A549 (cell line): Measurements from ENCODE around the gene SLC6A6. TPM values are rescaled to one million over a fixed set of nuclear protein-coding genes. Genes with fewer than 3 reads are reported as not detected.

Experiments
- ATAC-seq, 2 experiments: fragments of 200-7000 bp in 1 of 2; fragments of >200 bp in 1 of 2; cut with Nextera tagmentation in 1 of 2; cut with Tn5 transposase in 1 of 2; 3 replicates each; pipeline versions ENCODE4 v1.8.0 to v1.9.1; 2018 to 2020; ENCODE audit warnings: mild to moderate bottlenecking in 1 of 2, moderate library complexity in 1 of 2
- CTCF ChIA-PET: fragments of 300-600 bp; sonication (Branson Sonifier 250); formaldehyde crosslinking; extraction: SDS; loops from one replicate; lab custom pipeline; 2021; ENCODE audit warnings: antibody characterized with exemption, inconsistent platforms; lab: Yijun Ruan, JAX
- POLR2A ChIA-PET: fragments of 350-600 bp; formaldehyde crosslinking; extraction: SDS; loops from one replicate; lab custom pipeline; 2021; ENCODE audit warnings: antibody characterized with exemption, inconsistent platforms; lab: Yijun Ruan, JAX
- DNase-seq, 2 experiments: peaks; one replicate each; pipeline versions ENCODE4 v3.0.0 to v3.0.0-alpha.2; 2011 to 2016; ENCODE audit warnings: low read depth in 1 of 2, low spot score in 1 of 2
- FAIRE-seq: peaks from 2 replicates; lab custom pipeline; 2011; peaks lifted over from hg19 to GRCh38; lab: Jason Lieb, UNC
- H3K27ac ChIP-seq, 2 experiments: fragments of >200 bp; sonication (Bioruptor Twin); formaldehyde crosslinking; 3 replicates each; pipeline ENCODE4 v1.5.1; 2016 to 2017
- H3K4me1 ChIP-seq: fragments of >200 bp; sonication (Bioruptor Twin); formaldehyde crosslinking; 3 replicates; pipeline ENCODE4 v1.6.1; 2016
- H3K4me2 ChIP-seq: fragments of >200 bp; sonication (Bioruptor Twin); formaldehyde crosslinking; 3 replicates; pipeline ENCODE4 v1.6.1; 2016
- H3K4me3 ChIP-seq: fragments of >200 bp; sonication (Bioruptor Twin); formaldehyde crosslinking; 3 replicates; pipeline ENCODE4 v1.5.1; 2016
- H3K9me3 ChIP-seq: fragments of >200 bp; sonication (Bioruptor Twin); formaldehyde crosslinking; 3 replicates; pipeline ENCODE4 v1.6.1; 2016
- CBX8 ChIP-seq: fragments of 200-600 bp; sonication (generic); IDR thresholded peaks from 2 replicates; pipeline ENCODE4 v1.6.1; 2016
- CHD2 ChIP-seq: fragments of 150-350 bp; IDR thresholded peaks from 2 replicates; pipeline ENCODE4 v1.6.1; 2014; ENCODE audit warnings: low read length; ENCODE audit not compliant: partially characterized antibody
- CHD4 ChIP-seq: fragments of 200-600 bp; sonication (generic); IDR thresholded peaks from 2 replicates; pipeline ENCODE4 v1.6.1; 2016; ENCODE audit warnings: antibody characterized with exemption, mild to moderate bottlenecking, borderline replicate concordance
- EHF ChIP-seq: fragments of 250-450 bp; sonication (Bioruptor Pico); IDR thresholded peaks from 2 replicates; pipeline ENCODE4 v1.5.0; 2020; ENCODE audit warnings: mild to moderate bottlenecking
- JUNB ChIP-seq: fragments of >200 bp; sonication (Bioruptor Twin); formaldehyde crosslinking; IDR thresholded peaks from 2 replicates; pipeline ENCODE4 v1.6.1; 2016
- KDM1A ChIP-seq: fragments of 200-600 bp; sonication (generic); IDR thresholded peaks from 2 replicates; pipeline ENCODE4 v1.6.1; 2016; ENCODE audit warnings: low read depth, mild to moderate bottlenecking
- MYC ChIP-seq: IDR thresholded peaks from 2 replicates; pipeline ENCODE4 v1.6.1; 2012; ENCODE audit warnings: mild to moderate bottlenecking, inconsistent platforms, low read length, improper control_type of control experiment, borderline replicate concordance
- NFE2L2 ChIP-seq: fragments of 150-350 bp; conservative IDR thresholded peaks from 2 replicates; pipeline ENCODE4 v1.6.1; 2014; ENCODE audit warnings: low read length
- NPAS2 ChIP-seq: fragments of 250-450 bp; sonication (Bioruptor Pico); IDR thresholded peaks from 2 replicates; pipeline ENCODE4 v1.8.0; 2022; ENCODE audit warnings: mild to moderate bottlenecking, moderate library complexity, borderline replicate concordance
- NR3C1 ChIP-seq: fragments of >200 bp; sonication (Bioruptor Twin); formaldehyde crosslinking; IDR thresholded peaks from 3 replicates; pipeline ENCODE4 v1.6.1; 2017
- PHF8 ChIP-seq: fragments of 200-600 bp; sonication (generic); IDR thresholded peaks from 2 replicates; pipeline ENCODE4 v1.6.1; 2016; ENCODE audit warnings: low read depth, mild to moderate bottlenecking, antibody characterized with exemption, moderate library complexity, borderline replicate concordance
- RAD21 ChIP-seq, 2 experiments: fragments of >200 bp in 1 of 2; sonication (Bioruptor Twin) in 1 of 2; formaldehyde crosslinking in 1 of 2; IDR thresholded peaks in 1 of 2; conservative IDR thresholded peaks in 1 of 2; 2 replicates in 1 of 2; 3 replicates in 1 of 2; pipeline ENCODE4 v1.6.1; 2012 to 2018; ENCODE audit warnings: inconsistent platforms in 1 of 2
- RCOR1 ChIP-seq: fragments of 150-350 bp; IDR thresholded peaks from 2 replicates; pipeline ENCODE4 v1.6.1; 2014; ENCODE audit warnings: antibody characterized with exemption, low read length, low read depth
- TFCP2L1 ChIP-seq: fragments of 250-450 bp; sonication (Bioruptor Pico); IDR thresholded peaks from 2 replicates; pipeline ENCODE4 v1.5.0; 2021; ENCODE audit warnings: mild to moderate bottlenecking
- ZC3H11A ChIP-seq: fragments of 450-650 bp; IDR thresholded peaks from 2 replicates; pipeline ENCODE4 v1.6.1; 2014; ENCODE audit warnings: antibody characterized with exemption, mild to moderate bottlenecking
- WGBS: methylation state at CpG from one replicate; pipeline ENCODE4 v1.1.6; 2017; ENCODE audit errors: missing lambda C conversion rate; 5-methylcytosine and 5-hydroxymethylcytosine counted together
- polyA plus RNA-seq, 4 experiments: library from polyadenylated mRNA; depleted of rRNA in 3 of 4; stranded (reverse); fragments of >200 nt; fragmentation: RNase III in 1 of 4; extraction: RNeasy Plus Mini Kit Qiagen cat#74134 plus additional on column Dnase treatment in 1 of 4; gene quantifications; 2 replicates in 3 of 4; 3 replicates in 1 of 4; pipeline ENCODE4 v1.2.3, GENCODE V29; 2011 to 2017
- TF ChIP-seq, protein P1 (sequence below): fragments of >200 bp; sonication (Bioruptor Twin); formaldehyde crosslinking; IDR thresholded peaks from 3 replicates; pipeline ENCODE4 v1.6.1; 2016
- TF ChIP-seq, protein P2 (sequence below): fragments of >200 bp; sonication (Bioruptor Twin); formaldehyde crosslinking; IDR thresholded peaks from 3 replicates; pipeline ENCODE4 v1.5.1; 2016

Gene SLC6A6
- polyA plus RNA-seq, 2 of the 4 experiments (the other 2 are of a cell fraction), result 73.3 to 73.8 TPM

DNA sequence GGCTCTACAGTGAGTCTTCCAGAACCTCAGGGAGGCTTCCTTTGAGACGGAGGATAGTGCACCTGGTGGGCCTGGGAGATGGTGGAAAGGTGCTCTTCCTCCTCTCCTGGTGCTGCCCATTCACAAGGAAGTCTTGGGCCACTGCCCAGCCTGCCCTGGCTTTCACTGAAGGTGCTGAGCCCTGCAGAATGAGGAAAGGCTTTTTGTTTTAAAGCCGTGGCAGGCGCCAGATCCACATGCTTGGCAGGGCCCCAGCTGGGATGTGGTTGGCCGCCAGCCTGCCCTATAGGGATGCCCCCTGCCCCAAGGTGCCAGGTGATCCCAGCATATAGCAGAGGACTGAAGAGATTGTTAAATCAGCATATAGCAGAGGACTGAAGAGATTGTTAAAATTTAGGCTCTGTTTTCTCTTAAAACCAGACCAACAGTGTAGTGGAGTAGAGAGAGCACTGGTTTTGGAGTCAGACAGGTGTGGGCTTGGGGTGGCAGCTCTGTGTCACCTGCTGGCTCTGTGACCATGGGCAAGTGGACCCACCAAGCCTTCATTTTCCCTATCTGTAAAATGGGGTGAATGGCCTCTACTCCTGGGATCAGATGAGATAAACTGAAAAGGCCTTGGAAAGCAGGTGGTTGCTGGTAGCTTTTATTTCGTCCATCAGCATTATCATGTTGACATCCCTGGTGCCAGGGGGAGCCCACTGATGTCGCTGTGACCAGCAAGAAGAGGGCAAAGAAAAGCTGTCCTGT, 53.3 kb downstream of the SLC6A6 start:
- H3K27ac ChIP-seq, result peak overlapping the region in 1 of 2 experiments; percentile 29; a peak in 3 of 6 replicates
- FAIRE-seq, result no peak
- WGBS, result 97% methylated on average over 6 of the region's 6 CpGs
- POLR2A ChIA-PET, result no interaction called here
- H3K4me2 ChIP-seq, result no peak overlapping the region
- no peak overlapping the region for H3K4me3 ChIP-seq
- TF ChIP-seq JUNB, result no peak
- TF ChIP-seq, all 56 proteins: peak for 0
- CTCF ChIA-PET, result interaction anchor here (0.9 to 5.1 kb wide), 6 partner anchors 12 to 252 kb away, joined by 3 to 36 read pairs (median 6); no protein-coding TSS in a partner anchor
- DNase-seq, result no peak
- H3K9me3 ChIP-seq, result 0 out of 3 replicates have a peak, but pooled peaks cover 4% of the 10 kb centered on the region
- no peak for ATAC-seq
- peaks cover 87% of the 10 kb centered on the region for H3K4me1 ChIP-seq

DNA sequence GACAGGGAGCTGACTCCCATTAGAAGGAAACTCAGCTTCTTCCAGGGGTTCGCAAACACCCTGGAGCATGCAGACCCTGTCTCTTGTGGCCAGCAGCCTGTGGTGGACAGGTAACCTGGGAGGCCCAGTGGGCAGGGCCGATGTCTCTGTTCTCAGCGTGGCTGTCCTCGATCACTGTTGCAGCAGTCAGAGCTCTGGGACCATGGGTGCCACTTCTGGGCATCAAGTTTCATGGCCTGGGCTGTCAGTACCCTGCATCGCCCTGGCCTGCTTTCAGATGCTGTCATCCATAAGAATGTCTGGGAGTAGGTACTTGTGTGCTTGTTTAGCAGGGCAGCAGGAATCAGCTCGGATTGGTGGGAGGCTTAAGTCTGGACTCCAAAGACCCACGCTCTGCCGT, 54.4 kb downstream of the SLC6A6 start:
- DNase-seq (no peak), ATAC-seq (no peak), FAIRE-seq (no peak)
- no peak overlapping the region for H3K4me2 ChIP-seq
- H3K9me3 ChIP-seq, result 0 out of 3 replicates have a peak, but pooled peaks cover 2% of the 10 kb centered on the region
- H3K4me3 ChIP-seq, result no peak overlapping the region
- H3K4me1 ChIP-seq, result peaks cover 86% of the 10 kb centered on the region
- POLR2A ChIA-PET, result no interaction called here
- 83% methylated on average over 6 of the region's 8 CpGs for WGBS
- TF ChIP-seq PHF8 (no peak), NPAS2 (CRISPR knock-in tag) (no peak), RAD21 (conservative IDR thresholded peaks at IDR 0.05 in 1 of 2, IDR thresholded peaks at IDR 0.05 in 1 of 2) (no peak), CBX8 (no peak), EHF (CRISPR knock-in tag) (no peak), ZC3H11A (no peak), NR3C1 (no peak), JUNB (no peak), NFE2L2 (no peak), TFCP2L1 (CRISPR knock-in tag) (no peak)
- TF ChIP-seq, protein P1, sequence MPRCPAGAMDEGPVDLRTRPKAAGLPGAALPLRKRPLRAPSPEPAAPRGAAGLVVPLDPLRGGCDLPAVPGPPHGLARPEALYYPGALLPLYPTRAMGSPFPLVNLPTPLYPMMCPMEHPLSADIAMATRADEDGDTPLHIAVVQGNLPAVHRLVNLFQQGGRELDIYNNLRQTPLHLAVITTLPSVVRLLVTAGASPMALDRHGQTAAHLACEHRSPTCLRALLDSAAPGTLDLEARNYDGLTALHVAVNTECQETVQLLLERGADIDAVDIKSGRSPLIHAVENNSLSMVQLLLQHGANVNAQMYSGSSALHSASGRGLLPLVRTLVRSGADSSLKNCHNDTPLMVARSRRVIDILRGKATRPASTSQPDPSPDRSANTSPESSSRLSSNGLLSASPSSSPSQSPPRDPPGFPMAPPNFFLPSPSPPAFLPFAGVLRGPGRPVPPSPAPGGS, result no peak
- TF ChIP-seq, protein P2, sequence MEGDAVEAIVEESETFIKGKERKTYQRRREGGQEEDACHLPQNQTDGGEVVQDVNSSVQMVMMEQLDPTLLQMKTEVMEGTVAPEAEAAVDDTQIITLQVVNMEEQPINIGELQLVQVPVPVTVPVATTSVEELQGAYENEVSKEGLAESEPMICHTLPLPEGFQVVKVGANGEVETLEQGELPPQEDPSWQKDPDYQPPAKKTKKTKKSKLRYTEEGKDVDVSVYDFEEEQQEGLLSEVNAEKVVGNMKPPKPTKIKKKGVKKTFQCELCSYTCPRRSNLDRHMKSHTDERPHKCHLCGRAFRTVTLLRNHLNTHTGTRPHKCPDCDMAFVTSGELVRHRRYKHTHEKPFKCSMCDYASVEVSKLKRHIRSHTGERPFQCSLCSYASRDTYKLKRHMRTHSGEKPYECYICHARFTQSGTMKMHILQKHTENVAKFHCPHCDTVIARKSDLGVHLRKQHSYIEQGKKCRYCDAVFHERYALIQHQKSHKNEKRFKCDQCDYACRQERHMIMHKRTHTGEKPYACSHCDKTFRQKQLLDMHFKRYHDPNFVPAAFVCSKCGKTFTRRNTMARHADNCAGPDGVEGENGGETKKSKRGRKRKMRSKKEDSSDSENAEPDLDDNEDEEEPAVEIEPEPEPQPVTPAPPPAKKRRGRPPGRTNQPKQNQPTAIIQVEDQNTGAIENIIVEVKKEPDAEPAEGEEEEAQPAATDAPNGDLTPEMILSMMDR, result no peak
- H3K27ac ChIP-seq, result peak overlapping the region in 1 of 2 experiments; percentile 66; a peak in 3 of 6 replicates
- CTCF ChIA-PET, result interaction anchor here (1.3 to 5.1 kb wide), 5 partner anchors 11 to 253 kb away, joined by 4 to 36 read pairs (median 8); partner anchors contain the start of gene SLC6A6

DNA sequence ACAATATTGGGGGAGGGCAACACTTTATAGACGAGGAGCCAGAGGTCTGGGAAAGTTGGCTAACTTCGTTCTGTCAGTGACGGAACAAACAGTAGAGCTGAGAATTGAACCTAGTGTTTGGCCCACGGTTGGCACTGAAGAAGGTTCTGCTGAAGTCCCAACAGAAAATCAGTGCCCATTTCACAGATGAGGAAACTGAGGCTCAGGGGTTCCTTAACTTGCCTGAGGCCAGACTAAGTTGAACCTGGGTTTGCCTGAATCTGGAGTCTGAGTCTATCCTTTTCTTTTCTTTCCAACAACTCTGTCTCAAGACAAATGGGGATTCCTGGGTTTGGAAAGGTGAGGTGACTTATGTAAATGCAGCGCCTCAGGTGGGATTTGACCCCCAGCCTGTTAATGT, 55.1 kb downstream of the SLC6A6 start:
- Histone ChIP-seq H3K4me2 (peak overlapping the region; percentile 41), H3K4me1 (peaks cover 79% of the 10 kb centered on the region), H3K27ac (peak overlapping the region; percentile 37 to 66; a peak in 4 of 6 replicates), H3K9me3 (no peaks in the 10 kb centered on the region), H3K4me3 (no peak overlapping the region)
- 0 out of 2 replicates have a peak, but pooled peaks have one; percentile 20 for TF ChIP-seq CHD4
- no peak for TF ChIP-seq JUNB
- no peak for TF ChIP-seq MYC
- TF ChIP-seq KDM1A, result peak; percentile 86; the same call in 1 of the 2 replicates
- TF ChIP-seq CHD2, result no peak
- peak; percentile 41; the same call in 1 of the 2 replicates for TF ChIP-seq RCOR1
- FAIRE-seq, result no peak
- ChIA-PET POLR2A (interaction anchor here (1.2 kb wide), 1 partner anchor 279 kb away, joined by 3 read pairs; the partner anchor contains the start of gene LSM3), CTCF (interaction anchor here (1.6 to 7.6 kb wide), 4 partner anchors 11 to 254 kb away, joined by 6 to 173 read pairs (median 22); partner anchors contain the start of gene SLC6A6)
- DNase-seq, result no peak
- ATAC-seq, result no peak
- WGBS, result 69% methylated on average over 5 of the region's 5 CpGs
